Caco-2 (cell line): ENCODE data around the gene TTC31. TPM values are rescaled to one million over a fixed set of nuclear protein-coding genes. Genes with fewer than 3 reads are reported as not detected.
A peak's percentile ranks its signal among the peaks of the same experiment; 100 is the strongest.

ENCODE experiments used
- Bru-seq: library from RNA; stranded (reverse); fragments of 400-500 nt; gene quantifications from one replicate; lab custom pipeline; 2021; lab: Mats Ljungman, UMichigan
- BruChase-seq, 2 experiments: library from RNA; stranded (reverse); fragments of 400-500 nt; gene quantifications; one replicate each; lab custom pipeline; 2021; lab: Mats Ljungman, UMichigan
- BruUV-seq: library from RNA; stranded (reverse); fragments of 400-500 nt; replicated peaks from 2 replicates; lab custom pipeline; 2021; lab: Mats Ljungman, UMichigan
- CTCF ChIA-PET: fragments of 300-600 bp; sonication (Branson Sonifier 250); formaldehyde crosslinking; loops from one replicate; lab custom pipeline; 2022; ENCODE audit warnings: antibody characterized with exemption; lab: Charles Lee
- POLR2A ChIA-PET: fragments of 300-600 bp; sonication (Branson Sonifier 250); formaldehyde crosslinking; loops from one replicate; lab custom pipeline; 2022; ENCODE audit warnings: antibody characterized with exemption; lab: Charles Lee
- DNase-seq, 2 experiments: peaks; one replicate each; pipeline versions ENCODE4 v3.0.0 to v3.0.0-alpha.2; 2020 to 2022
- H3K27me3 ChIP-seq: replicated peaks from 2 replicates; pipeline ENCODE4 v1.6.0; 2011; ENCODE audit warnings: low read length; ENCODE audit not compliant: control insufficient read depth, insufficient read depth
- H3K36me3 ChIP-seq: 2 replicates; pipeline ENCODE4 v1.5.1; 2011; ENCODE audit warnings: low read length; ENCODE audit not compliant: control insufficient read depth, insufficient read depth
- H3K4me1 ChIP-seq: fragments of 250-450 bp; sonication (Bioruptor Pico); 2 replicates; pipeline ENCODE4 v1.5.1; 2020; ENCODE audit warnings: mild to moderate bottlenecking
- H3K4me3 ChIP-seq: 2 replicates; pipeline ENCODE4 v1.5.1; 2011; ENCODE audit warnings: low read depth, mild to moderate bottlenecking, control low read depth, low read length
- H3K9me3 ChIP-seq: fragments of 250-450 bp; sonication (Bioruptor Pico); 2 replicates; pipeline ENCODE4 v1.5.1; 2020; ENCODE audit warnings: mild to moderate bottlenecking, moderate library complexity
- H3K27ac Mint-ChIP-seq: one replicate; pipeline ENCODE4 v1.8.0; 2022; ENCODE audit warnings: mixed read lengths; ENCODE audit not compliant: unreplicated experiment
- H3K27me3 Mint-ChIP-seq: one replicate; pipeline ENCODE4 v1.8.0; 2022; ENCODE audit warnings: mixed read lengths; ENCODE audit not compliant: insufficient read depth, unreplicated experiment
- H3K36me3 Mint-ChIP-seq: one replicate; pipeline ENCODE4 v1.8.0; 2022; ENCODE audit warnings: mild to moderate bottlenecking, mixed read lengths; ENCODE audit not compliant: insufficient read depth, unreplicated experiment
- H3K4me1 Mint-ChIP-seq: one replicate; pipeline ENCODE4 v1.8.0; 2022; ENCODE audit warnings: low read depth, mixed read lengths; ENCODE audit not compliant: unreplicated experiment
- H3K4me3 Mint-ChIP-seq: one replicate; pipeline ENCODE4 v1.8.0; 2022; ENCODE audit warnings: mild to moderate bottlenecking, moderate library complexity, mixed read lengths; ENCODE audit not compliant: unreplicated experiment
- H3K9me3 Mint-ChIP-seq: one replicate; pipeline ENCODE4 v1.8.0; 2022; ENCODE audit warnings: mixed read lengths; ENCODE audit not compliant: unreplicated experiment
- CTCF ChIP-seq, 2 experiments: fragments of 200-600 bp in 1 of 2; IDR thresholded peaks; 1 replicate in 1 of 2; 2 replicates in 1 of 2; pipeline versions ENCODE4 v1.5.1 to v1.8.0; 2011 to 2022; ENCODE audit warnings: antibody characterized with exemption in 1 of 2, control low read depth in 1 of 2, inconsistent platforms in 1 of 2, low read depth in 1 of 2, low read length in 1 of 2, mild to moderate bottlenecking in 1 of 2, moderate library complexity in 1 of 2; ENCODE audit not compliant: insufficient read depth in 1 of 2, severe bottlenecking in 1 of 2, unreplicated experiment in 1 of 2
- intact Hi-C: fragments of 100-400 bp; cut with micrococcal nuclease; formaldehyde crosslinking; loops from one replicate; pipeline ENCODE4 v1.10.0; 2022; ENCODE audit not compliant: unreplicated experiment
- long read RNA-seq: library from polyadenylated mRNA; stranded (forward); transcript quantifications from one replicate; pipeline ENCODE4 v2.0.0, GENCODE V29; 2022
- total RNA-seq: library from RNA; stranded (reverse); gene quantifications from 2 replicates; pipeline ENCODE4 v1.2.3, GENCODE V29; 2022

TTC31 gene
- total RNA-seq (31.3 and 32.4 TPM in 2 replicates), Bru-seq, nascent RNA (percentile 70 among the genes with signal in this experiment), BruChase-seq, experiment 1, labeled RNA remaining after a 2-hour chase (percentile 76 among the genes with signal in this experiment), BruChase-seq, experiment 2, labeled RNA remaining after a 6-hour chase (percentile 73 among the genes with signal in this experiment)
- long read RNA-seq, transcript TTC31-201 (13 exons, 3,235 nt): major isoform, 5 of 41 reads
- long read RNA-seq, partial matches to known transcripts: 5 of 41 reads
- long read RNA-seq, other reads (novel, unspliced or antisense): 31 of 41 reads

- Mint-ChIP-seq H3K27me3 (no peaks in the 10 kb centered on the region), H3K27ac (peak within 1 kb of the TSS; percentile 90), H3K36me3 (peaks cover 64% of the 10 kb centered on the region), H3K9me3 (no peaks in the 10 kb centered on the region), H3K4me3 (peak within 1 kb of the TSS; percentile 82), H3K4me1 (peaks cover 25% of the 10 kb centered on the region)
- Histone ChIP-seq H3K4me1 (peaks cover 12% of the 10 kb centered on the region), H3K27me3 (no peaks in the 10 kb centered on the region), H3K36me3 (peaks cover 3% of the 10 kb centered on the region; the same call in 1 of the 2 replicates), H3K9me3 (no peaks in the 10 kb centered on the region), H3K4me3 (peak within 1 kb of the TSS; percentile 76)
- CTCF ChIA-PET: interaction anchor here (0.6 to 2.0 kb wide), 14 partner anchors 10 to 107 kb away, joined by 3 to 8 read pairs (median 6); partner anchors contain the start of genes MRPL53, PCGF1 and WBP1
- intact Hi-C loops: loop anchor here (1.0 to 2.0 kb wide), 9 partner anchors 11 to 104 kb away; partner anchors contain the start of genes AUP1, HTRA2, LBX2 and MRPL53
- DNase-seq: peak; percentile 95 to 96
- TF ChIP-seq CTCF (IDR thresholded peaks at IDR 0.05; ENCODE audit: insufficient read depth in 1 of 2, low read depth in 1 of 2, low read length in 1 of 2, severe bottlenecking in 1 of 2, unreplicated experiment in 1 of 2): peak; percentile 89 to 95
- BruUV-seq: TSS peak; percentile 87
- POLR2A ChIA-PET: interaction anchor here (0.8 to 1.3 kb wide), 3 partner anchors 10 to 47 kb away, joined by 3 to 4 read pairs (median 3); partner anchors contain the start of genes AUP1 and HTRA2
Observed at GRCh38 chr2:74482801-74483674, at the start of gene TTC31, which contains the start of gene CCDC142. Gene TTC31, plus strand, starts transcription at chr2:74483081. Its CDS starts 15 bp downstream, at chr2:74483096. Gene CCDC142, minus strand, starts transcription at chr2:74482998. Its CDS starts 161 bp downstream, at chr2:74482837.

GRCh38 chr2:74436111-74436805 is 46.6 kb upstream of the TTC31 start:
- H3K4me1 ChIP-seq: peaks cover 5% of the 10 kb centered on the region; the same call in 1 of the 2 replicates
- ChIA-PET POLR2A (no interaction called here), CTCF (no interaction called here)
- H3K36me3 ChIP-seq: peaks cover 8% of the 10 kb centered on the region; the same call in 1 of the 2 replicates
- peaks cover 13% of the 10 kb centered on the region for H3K4me1 Mint-ChIP-seq
- H3K4me3 Mint-ChIP-seq: no peak overlapping the region
- peak overlapping the region; percentile 75 for H3K27ac Mint-ChIP-seq
- no peaks in the 10 kb centered on the region for H3K9me3 ChIP-seq
- H3K27me3 Mint-ChIP-seq: no peaks in the 10 kb centered on the region
- TF ChIP-seq CTCF (IDR thresholded peaks at IDR 0.05; ENCODE audit: insufficient read depth in 1 of 2, low read depth in 1 of 2, low read length in 1 of 2, severe bottlenecking in 1 of 2, unreplicated experiment in 1 of 2): no peak
- H3K36me3 Mint-ChIP-seq: peaks cover 58% of the 10 kb centered on the region
- H3K9me3 Mint-ChIP-seq: no peaks in the 10 kb centered on the region
- DNase-seq: no peak
- intact Hi-C loops: no loop called here
- no peak overlapping the region for H3K4me3 ChIP-seq
- no peaks in the 10 kb centered on the region for H3K27me3 ChIP-seq
- BruUV-seq: no TSS peak
